IPS-11a (cell line): ENCODE data around the gene KRT79.

Experiments used
- H3K4me3 ChIP-seq: one replicate; pipeline ENCODE4 v1.5.1; 2013; ENCODE audit warnings: low read depth, low read length, control low read depth

The KRT79 gene

GRCh38 chr12:52774629-52775250, 59.4 kb downstream of the KRT79 start:
- no peak overlapping the region for H3K4me3 ChIP-seq

- no peak overlapping the region for H3K4me3 ChIP-seq
Observed at GRCh38 chr12:52772772-52773171, 61.3 kb downstream of the KRT79 start.

- H3K4me3 ChIP-seq, result no peak overlapping the region
Observed at GRCh38 chr12:52772188-52772587, 61.9 kb downstream of the KRT79 start.

GRCh38 chr12:52771505-52771904, 62.6 kb downstream of the KRT79 start:
- no peak overlapping the region for H3K4me3 ChIP-seq
